Mesodermal cell (in vitro differentiated cells): ENCODE data around the gene MITF.

ENCODE experiments used
- H3K27ac ChIP-seq: 2 replicates; pipeline ENCODE4 v1.7.0; 2013; ENCODE audit warnings: mild to moderate bottlenecking, low read depth, low read length, moderate library complexity; ENCODE audit not compliant: severe bottlenecking
- H3K36me3 ChIP-seq: 2 replicates; pipeline ENCODE4 v1.7.1; 2013; ENCODE audit warnings: mild to moderate bottlenecking, low read length, moderate library complexity; ENCODE audit not compliant: control insufficient read depth, insufficient read depth
- H3K4me1 ChIP-seq: one replicate; pipeline ENCODE4 v1.7.1; 2013; ENCODE audit warnings: mild to moderate bottlenecking, low read length; ENCODE audit not compliant: insufficient read depth, control insufficient read depth, poor library complexity, severe bottlenecking
- H3K4me3 ChIP-seq: 2 replicates; pipeline ENCODE4 v1.7.0; 2013; ENCODE audit warnings: low read length, control low read depth, mild to moderate bottlenecking; ENCODE audit not compliant: insufficient read depth, poor library complexity, severe bottlenecking; ENCODE audit errors: extremely low read depth
- H3K9me3 ChIP-seq: 2 replicates; pipeline ENCODE4 v1.7.1; 2013; ENCODE audit warnings: mild to moderate bottlenecking, low read length, moderate library complexity; ENCODE audit not compliant: control insufficient read depth
- WGBS, 2 experiments: methylation state at CpG; one replicate each; pipeline ENCODE4 v1.1.5; 2013; ENCODE audit warnings: missing lambda C conversion rate in 2 of 2; ENCODE audit not compliant: insufficient coverage in 2 of 2; 5-methylcytosine and 5-hydroxymethylcytosine counted together

Gene MITF

DNA sequence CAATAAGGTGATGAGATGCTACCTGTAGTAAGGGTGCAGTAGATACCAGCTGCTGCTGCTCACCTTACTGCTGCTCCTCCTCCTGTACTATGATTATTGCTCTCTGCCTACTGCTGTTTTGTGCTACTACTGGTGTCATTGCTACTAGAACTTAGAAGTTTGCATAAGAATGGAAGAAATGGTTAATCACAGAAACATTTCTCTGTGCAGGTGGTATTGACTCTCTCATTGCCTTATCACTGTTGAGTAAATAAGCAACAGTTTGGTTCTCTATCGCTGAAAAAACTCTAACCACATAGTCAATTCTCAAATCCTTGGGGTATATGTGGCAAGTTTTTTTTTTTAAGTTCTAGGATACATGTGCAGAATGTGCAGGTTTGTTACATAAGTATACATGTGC is 16.5 kb downstream of the MITF start:
- no CpG with 5 or more reads among the region's 1 CpG for WGBS, 2 experiments
- H3K36me3 ChIP-seq = no peaks in the 10 kb centered on the region
- H3K27ac ChIP-seq = no peak overlapping the region
- H3K4me1 ChIP-seq = no peaks in the 10 kb centered on the region
- H3K4me3 ChIP-seq = no peak overlapping the region
- peaks cover 9% of the 10 kb centered on the region for H3K9me3 ChIP-seq

DNA sequence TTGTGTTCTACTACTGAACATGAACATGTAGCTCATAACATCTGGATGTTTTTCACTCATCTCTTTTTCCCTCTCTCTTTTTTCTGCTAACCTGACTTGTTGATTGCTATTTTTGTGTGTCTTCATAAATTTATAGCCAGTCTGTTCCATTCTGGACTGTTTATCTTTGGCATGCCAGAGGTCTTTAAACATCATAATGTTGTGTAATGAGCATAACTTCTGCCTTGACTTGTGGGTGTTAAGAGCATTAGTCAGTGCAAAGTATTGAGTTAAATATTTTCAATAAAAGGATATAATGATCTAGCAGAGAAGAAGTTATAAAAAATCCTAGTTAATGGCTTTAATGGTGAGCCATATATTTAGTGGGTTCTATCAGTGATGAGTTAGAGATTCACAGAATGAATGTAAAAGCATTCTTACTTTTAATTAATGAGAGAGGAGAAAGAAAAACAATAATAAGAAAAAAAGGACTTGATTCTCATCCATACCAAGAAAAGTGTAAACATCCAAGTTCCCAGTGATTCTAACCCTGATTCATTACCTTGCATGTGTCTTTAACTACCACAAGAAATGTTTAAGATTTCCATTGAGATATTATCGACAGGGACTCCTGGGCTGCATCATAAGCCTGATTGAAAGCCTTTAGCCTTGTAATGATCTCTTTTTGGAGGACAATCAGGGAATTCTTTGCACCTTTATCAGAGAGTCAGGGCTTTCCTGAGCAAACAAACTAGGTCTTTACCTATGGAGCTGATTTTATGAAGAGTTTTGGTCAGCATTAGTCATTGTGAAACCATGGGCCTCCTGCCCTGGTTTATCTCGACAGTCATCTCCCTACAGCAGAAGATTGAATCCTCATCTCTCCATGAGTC is 22.9 kb downstream of the MITF start:
- WGBS, 2 experiments = 80 to 91% methylated on average over 1 of the region's 2 CpGs
- H3K36me3 ChIP-seq = no peaks in the 10 kb centered on the region
- H3K9me3 ChIP-seq = no peaks in the 10 kb centered on the region
- H3K4me3 ChIP-seq = no peak overlapping the region
- no peak overlapping the region for H3K27ac ChIP-seq
- peaks cover 29% of the 10 kb centered on the region for H3K4me1 ChIP-seq

DNA sequence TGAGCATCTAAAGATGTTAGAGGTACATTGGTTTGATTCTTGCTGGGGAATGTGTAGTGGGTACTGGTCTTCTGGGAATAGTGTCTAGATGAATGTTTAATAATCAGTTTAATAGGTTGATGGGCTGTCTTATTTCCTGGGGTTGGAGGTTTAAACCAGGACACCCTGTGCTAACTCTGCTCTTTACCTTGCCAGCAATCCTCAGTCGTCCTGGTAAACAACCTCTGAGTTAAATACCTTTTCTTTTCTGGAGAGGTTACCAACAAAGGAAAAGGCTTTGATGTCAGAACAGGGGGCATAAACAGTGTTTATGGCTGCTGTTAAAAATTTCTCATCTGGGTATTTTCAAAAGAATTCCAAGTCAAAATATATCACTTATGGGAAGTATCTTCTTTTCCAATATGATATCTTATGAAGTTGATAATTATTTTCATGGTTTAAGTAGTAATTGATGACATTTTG is 23.5 kb downstream of the MITF start:
- H3K4me3 ChIP-seq = no peak overlapping the region
- H3K9me3 ChIP-seq = no peaks in the 10 kb centered on the region
- WGBS, 2 experiments = 57% methylated on average over 1 of the region's 1 CpG; no CpG with 5 or more reads in 1 of the 2 experiments
- peaks cover 29% of the 10 kb centered on the region for H3K4me1 ChIP-seq
- no peak overlapping the region for H3K27ac ChIP-seq
- no peaks in the 10 kb centered on the region for H3K36me3 ChIP-seq

DNA sequence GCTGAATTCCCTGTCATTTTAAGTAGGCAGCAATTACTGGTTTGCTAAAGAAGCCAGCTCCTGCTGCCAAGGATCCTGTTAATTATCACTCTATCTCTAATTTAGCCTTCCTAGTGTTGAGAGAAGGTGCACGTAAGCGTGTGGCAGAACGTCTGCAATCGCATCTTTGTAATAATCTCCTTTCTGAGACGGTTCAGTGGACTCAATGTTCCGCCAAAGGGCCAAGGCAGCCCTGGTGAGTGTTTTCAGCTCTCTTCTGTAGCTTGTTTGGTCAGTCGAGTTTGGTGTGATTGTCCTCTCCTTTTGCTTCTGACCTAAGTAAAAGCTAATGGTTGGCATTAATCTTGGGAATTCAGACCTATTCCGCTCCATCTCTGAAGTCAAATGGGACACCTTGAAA is 24.2 kb downstream of the MITF start:
- H3K27ac ChIP-seq = no peak overlapping the region
- no peaks in the 10 kb centered on the region for H3K36me3 ChIP-seq
- H3K4me3 ChIP-seq = no peak overlapping the region
- H3K4me1 ChIP-seq = peaks cover 31% of the 10 kb centered on the region
- no peaks in the 10 kb centered on the region for H3K9me3 ChIP-seq
- 89 to 92% methylated on average over 6 to 7 of the region's 8 CpGs for WGBS, 2 experiments

DNA sequence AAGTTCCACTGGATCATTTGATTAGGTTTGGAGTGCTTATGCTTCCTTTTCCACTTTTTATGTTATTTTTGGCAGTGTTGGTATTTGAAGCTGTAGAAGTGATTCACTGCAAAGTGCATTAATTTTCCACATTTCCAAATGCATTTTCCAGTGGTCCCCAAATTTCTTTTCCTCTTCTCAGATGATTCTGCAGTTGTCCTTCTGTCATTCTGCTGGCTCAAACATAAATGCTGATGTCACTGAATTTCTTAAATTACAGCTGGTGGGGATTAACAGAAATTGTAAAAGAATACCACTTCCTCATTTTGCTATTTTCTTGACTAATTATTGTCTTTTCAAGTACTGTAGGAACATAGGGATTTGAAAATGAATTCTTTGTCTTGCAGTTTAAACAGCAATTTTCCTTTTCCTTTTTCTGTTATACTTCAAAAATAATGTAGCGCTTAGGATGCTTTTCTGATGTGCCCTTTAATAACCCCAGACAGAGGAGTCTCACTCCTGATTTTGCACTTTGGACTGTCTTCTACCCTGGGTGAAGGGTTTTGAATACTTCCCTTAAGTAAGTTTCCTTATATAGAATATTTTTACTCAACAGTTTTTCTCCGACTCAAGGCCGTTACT is 25.0 kb downstream of the MITF start:
- Histone ChIP-seq H3K4me1 (peaks cover 34% of the 10 kb centered on the region), H3K36me3 (no peaks in the 10 kb centered on the region), H3K27ac (peak overlapping the region; percentile 20), H3K4me3 (no peak overlapping the region), H3K9me3 (no peaks in the 10 kb centered on the region)
- WGBS, 2 experiments = 100% methylated on average over 1 of the region's 3 CpGs; no CpG with 5 or more reads in 1 of the 2 experiments

DNA sequence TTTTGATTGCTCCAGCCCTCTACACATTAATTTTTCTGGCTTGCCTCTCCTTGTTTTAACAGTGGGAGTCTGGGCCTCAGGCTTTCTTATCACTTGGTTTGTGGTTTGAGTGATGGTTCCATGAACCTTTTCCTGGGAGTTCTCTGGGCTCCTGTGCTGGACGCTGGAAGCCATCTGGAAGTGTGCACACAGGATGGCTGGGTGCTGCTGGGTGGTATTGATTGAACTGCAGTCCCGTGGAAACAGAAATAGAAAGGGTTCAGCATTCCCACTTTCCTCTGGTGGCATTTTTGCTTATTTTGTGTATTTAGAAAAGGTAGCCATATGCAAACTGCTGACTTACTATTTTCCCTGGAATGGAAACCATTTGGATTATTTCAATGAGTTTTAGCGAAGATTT is 25.6 kb downstream of the MITF start:
- Histone ChIP-seq H3K4me3 (no peak overlapping the region), H3K27ac (peak overlapping the region; percentile 20), H3K36me3 (no peaks in the 10 kb centered on the region), H3K9me3 (no peaks in the 10 kb centered on the region), H3K4me1 (peaks cover 34% of the 10 kb centered on the region)
- WGBS, 2 experiments = 100% methylated on average over 1 to 2 of the region's 3 CpGs

DNA sequence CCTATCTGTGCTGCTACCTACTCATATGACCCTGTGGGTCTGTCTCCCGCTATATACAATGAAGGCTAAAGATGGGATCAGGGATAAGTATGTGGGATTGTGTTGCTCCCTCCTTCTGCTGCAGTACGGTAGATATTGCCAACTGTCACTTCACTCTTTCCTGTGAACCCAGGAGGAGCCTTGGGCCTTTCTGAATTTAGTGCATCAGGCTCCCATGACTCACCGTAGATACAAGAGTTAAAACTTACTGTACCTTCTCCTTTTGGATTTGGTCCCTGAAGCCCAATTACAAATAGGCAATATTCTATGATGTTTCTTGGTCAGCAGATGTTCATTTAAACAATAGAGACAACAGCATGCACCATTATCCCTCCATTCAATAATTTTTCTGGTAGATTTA is 27.4 kb downstream of the MITF start:
- 100% methylated on average over 1 of the region's 3 CpGs for WGBS, 2 experiments
- Histone ChIP-seq H3K4me1 (peaks cover 48% of the 10 kb centered on the region), H3K9me3 (no peaks in the 10 kb centered on the region), H3K36me3 (no peaks in the 10 kb centered on the region), H3K4me3 (no peak overlapping the region), H3K27ac (no peak overlapping the region)

DNA sequence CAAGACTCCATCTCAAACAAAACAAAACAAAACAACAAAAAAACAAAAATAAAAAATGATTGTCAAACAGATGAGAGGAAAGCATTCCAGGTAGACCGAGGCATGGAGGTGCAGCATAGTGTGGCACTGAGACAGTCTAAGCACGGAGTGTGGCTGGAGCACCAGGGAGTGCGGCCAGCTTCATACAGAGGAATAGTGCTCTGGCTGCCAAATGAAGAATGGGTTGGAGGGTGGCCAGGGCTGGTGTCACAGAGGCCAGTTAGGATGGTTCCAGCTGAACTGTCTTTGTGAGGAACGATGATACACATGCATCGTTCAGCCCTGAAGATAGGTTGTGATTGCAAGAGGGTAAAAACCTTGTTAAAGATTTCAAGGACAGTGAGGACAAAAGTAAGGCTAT is 28.3 kb downstream of the MITF start:
- no peak overlapping the region for H3K27ac ChIP-seq
- H3K36me3 ChIP-seq = no peaks in the 10 kb centered on the region
- no peak overlapping the region for H3K4me3 ChIP-seq
- WGBS, 2 experiments = 89 to 98% methylated on average over 5 of the region's 5 CpGs
- peaks cover 42% of the 10 kb centered on the region for H3K4me1 ChIP-seq
- no peaks in the 10 kb centered on the region for H3K9me3 ChIP-seq

DNA sequence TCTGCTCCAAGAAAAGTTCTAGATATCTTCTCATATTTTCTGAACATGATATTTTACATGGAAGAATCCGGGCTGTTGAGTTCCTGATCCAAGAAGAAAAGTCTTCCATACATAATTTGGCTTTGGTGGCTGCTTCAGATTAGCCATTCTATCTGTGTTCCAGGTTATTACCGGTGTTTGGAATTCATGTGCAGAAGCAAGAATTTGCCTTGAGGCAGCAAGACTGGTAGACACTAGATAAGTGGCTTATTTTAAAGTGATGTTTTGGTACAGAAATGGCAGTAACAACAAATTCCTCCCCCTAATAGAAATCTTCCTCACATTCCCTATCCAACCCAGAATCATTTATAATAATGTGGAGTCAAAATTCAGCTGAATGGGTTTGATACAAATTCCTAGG is 29.2 kb downstream of the MITF start:
- H3K9me3 ChIP-seq = no peaks in the 10 kb centered on the region
- H3K4me1 ChIP-seq = peaks cover 36% of the 10 kb centered on the region
- H3K4me3 ChIP-seq = no peak overlapping the region
- H3K27ac ChIP-seq = no peak overlapping the region
- WGBS, 2 experiments = 92 to 100% methylated on average over 1 to 2 of the region's 2 CpGs
- no peaks in the 10 kb centered on the region for H3K36me3 ChIP-seq

DNA sequence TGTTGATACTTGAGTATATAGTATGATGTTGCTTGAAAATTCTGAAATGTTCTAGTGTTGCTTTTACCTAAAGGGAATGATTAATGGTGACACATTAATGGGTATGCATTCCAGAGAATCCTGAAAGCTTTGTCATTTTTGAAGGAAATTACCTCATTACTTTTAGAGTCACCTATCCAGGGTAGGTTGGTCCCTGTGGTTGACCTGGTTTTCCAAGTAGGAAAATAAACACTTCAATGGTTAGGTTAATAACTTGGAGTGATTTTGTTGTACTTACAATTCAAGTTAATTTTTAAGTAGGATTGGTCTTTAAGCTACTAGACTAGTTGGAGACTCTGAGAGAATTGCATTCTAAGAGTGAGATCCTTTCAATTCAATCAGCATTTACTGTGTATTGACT is 31.0 kb downstream of the MITF start:
- Histone ChIP-seq H3K4me1 (peaks cover 19% of the 10 kb centered on the region), H3K4me3 (no peak overlapping the region), H3K27ac (peak overlapping the region; percentile 80), H3K36me3 (no peaks in the 10 kb centered on the region), H3K9me3 (no peaks in the 10 kb centered on the region)
